Activated naive CD4-positive, alpha-beta T cell treated with Interleukin-2 at 50 U/mL for 16 hours (primary cell): ENCODE results near the gene FGGY.

Experiments used
- DNase-seq: peaks from one replicate; pipeline ENCODE4 v3.0.0-alpha.2; 2020

FGGY gene

DNA sequence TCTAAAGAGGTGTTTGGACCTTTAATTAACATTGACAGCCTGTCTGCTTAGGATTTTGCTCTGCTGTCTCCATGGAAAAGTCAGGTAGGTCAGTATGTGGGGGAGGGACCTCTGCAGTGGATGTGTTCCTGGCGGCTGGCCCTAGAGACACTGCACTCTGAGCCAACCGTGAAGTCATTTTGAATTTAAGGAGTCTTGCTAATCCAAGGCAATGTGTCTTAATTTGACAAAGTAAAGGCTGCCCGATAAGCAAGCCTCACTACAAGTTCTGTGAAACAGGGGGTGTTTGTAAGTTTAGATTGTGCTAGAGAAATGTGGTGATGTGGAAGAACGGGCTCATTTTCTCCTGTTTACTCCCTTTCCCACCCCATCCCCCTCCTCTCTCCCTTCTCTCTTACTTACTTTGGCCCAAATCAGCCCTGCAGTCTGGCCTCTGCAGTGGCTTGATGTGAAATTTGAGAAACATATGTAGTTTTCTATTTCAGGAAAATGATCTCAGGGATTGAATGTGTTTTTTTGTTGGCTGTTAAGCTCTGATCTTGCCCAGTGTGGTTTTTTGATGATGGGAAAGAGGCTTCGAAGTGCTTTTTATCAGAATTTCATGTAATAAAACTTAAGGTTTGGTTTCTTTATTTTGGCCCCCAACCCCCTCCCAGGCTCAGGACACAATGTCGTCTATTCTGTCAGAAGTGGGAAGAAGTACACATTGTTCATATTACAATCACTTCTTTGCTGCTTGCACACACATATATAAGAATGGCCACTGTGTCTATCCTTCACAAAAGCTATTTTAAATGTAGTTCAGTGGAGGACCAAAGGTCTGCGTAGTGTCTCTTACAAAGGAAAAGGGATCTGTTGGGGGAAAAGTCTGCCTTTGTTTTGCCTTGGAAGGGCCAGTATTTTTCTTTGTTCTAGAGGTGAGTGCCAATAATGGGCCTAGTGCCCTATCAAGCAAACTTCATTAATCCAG lies 96.6 kb downstream of the FGGY start:
- no peak for DNase-seq

DNA sequence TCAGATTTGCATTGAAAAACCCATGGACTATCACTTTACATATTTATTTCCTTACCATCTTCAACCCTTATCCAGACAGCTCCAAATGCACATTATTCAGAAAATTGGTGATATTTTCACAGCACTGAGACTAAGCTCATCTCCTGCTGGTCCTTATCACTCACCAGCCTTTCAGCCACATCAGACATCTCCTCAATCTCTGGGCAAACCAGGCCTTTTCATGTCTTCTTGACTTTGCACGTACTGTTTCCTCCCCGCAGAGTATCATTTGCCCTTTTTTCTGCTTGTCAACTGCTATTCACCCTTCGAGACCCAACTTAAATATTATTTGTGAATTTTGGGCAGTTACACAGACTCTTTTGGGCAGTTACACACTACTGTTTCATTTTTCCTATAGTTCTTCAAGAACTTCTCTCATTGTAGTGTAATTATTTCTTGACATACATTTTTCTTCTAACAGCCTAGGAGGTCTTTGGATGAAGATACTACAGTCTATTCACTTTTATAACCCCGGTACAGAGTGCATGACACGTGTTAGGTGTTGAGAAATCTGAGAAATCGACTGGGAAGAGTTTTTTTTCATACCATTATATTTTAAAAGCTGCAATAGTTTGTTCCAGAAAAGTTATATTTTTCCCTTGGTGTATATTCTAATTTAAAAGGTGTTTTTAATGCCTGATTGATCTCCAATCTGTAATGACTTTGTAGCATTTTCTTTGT lies 98.0 kb downstream of the FGGY start:
- DNase-seq: no peak

DNA sequence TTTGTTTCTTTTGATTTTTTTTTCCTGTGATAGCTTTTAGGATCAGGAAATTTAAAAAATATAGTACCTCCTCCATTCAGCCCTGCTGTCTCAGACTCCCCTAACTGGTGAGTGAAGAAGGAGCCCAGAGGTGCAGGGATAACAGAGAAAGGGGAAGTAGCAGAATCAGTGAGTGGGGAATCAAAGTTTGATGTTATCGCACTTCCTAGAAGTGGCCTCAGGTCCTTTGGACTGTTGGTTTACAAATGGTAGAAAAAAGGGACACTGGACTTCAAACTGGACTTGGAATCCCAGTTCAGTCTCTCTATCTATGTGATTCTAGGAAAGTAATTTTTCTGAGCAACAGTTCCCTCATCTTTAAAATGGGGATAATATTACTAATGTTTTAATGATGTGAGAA lies 99.5 kb downstream of the FGGY start:
- no peak for DNase-seq

DNA sequence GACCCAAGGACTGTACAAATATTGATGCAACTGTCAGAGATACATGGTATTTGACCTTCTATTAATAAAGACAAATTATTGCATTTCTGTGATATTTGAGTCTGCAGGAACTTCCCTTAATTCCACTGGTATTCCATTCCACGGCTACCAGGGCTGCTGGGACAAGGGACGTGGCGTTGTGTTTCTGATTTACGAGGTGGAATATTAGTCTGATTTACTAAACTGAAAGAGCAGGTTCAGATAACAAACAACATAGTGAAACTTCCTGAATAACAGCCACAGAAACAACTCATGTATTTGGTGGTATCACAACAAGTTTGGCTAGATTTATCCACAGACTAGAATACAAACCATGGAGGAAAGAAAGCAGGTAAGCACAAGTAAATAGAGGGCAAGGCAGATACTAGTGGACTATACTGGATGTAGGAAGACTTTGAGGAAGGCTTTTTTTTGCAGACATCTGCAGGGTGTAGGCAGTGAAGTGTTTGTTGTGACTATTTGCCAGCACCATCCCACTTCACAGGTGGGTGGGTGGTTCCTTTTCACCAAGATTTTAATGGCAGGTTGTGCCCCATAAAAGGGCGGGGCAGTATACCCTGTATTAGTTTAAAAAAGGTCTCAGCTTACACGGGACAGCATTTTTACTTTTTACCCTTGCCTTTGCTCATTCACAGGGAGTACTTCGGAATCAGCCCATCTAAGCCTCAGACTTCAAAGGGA lies 100.4 kb downstream of the FGGY start:
- no peak for DNase-seq

DNA sequence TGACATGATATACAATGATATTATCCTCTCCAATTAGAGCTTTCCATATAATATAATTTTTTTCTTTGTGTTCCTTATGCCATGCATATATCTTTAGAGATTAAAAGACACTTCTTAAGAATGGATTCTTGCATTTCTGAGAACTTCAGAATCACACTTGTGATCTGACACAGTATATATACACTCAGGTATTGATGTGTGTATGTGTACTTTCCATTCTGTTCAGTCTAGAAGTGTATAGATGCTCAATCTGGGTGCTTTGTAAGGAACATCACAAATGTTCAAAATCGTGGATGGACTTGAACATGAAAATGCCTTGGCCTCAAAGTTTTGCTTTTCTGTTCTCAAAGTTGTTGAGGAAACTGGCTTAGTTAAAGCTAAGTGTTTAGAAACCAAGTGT lies 102.7 kb downstream of the FGGY start:
- DNase-seq: no peak

DNA sequence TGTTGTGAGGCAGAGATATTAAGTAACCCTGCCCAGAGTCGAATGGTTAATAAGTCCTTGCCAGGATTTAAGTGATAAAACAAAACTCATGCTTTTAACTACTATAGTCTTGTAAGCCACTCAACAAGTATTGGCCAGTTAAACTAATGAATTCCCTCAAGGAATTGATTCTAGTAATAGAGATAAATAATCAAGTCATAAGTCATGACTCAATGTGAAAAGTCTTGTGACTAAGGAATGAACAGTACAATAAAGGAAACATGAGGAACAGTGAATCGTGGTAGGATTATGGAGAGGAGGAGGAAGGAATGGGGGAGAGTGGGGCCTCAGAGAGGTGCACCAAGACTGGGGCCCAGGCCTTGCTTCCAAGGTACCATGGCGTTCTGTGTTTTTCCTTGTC lies 104.7 kb downstream of the FGGY start:
- no peak for DNase-seq

DNA sequence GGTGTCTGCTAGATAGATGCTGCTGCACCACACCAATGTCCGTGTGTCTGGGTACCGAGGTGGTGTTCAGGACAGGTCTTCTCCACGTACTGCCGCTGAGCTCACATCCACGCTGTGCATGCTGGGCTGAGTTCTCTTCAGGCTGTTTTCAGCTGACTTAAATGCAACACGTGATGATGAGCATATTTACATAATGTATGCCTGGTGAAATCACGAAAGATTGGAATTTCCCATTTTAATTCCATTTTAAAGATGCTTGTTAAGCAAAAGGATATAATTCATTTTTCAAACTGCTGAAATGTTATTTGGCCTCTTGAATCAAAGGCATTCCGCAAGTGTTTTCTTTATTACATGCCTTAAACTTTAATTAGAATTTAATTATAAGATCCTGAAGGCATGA lies 107.9 kb downstream of the FGGY start:
- DNase-seq: no peak

DNA sequence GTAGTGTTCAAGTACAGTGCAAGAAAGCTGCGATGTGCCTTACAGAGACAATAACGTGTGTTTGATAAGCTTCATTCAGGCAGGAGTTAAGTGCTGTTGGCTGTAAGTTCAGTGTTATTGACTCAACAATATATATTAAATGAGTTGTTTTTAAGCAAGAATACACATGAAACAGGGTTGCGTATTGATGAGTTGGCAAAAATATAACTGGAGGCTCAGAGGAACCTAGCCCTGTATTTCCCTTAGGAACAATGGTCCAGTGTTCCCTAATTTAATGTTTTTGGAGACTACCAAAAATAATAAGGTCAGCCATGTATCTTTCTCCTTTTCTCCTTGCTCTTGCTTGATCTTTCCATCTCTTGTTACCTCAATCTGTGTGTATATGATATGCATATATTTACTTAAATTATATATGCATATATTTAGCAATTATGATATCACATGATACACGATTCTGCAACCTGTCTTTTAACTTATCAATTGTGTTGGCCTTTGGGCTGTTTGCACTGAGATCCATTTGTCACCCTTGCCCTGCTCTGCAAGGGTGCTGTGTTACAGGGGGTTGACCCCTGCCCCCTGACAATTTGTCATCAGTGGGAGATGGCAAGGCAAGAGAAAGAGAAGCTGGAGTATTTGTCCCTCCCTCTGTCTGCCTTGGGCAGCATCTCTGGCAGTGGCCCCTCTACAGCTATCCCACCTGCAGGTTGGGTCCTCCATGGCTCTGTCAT lies 109.7 kb downstream of the FGGY start:
- DNase-seq: no peak

DNA sequence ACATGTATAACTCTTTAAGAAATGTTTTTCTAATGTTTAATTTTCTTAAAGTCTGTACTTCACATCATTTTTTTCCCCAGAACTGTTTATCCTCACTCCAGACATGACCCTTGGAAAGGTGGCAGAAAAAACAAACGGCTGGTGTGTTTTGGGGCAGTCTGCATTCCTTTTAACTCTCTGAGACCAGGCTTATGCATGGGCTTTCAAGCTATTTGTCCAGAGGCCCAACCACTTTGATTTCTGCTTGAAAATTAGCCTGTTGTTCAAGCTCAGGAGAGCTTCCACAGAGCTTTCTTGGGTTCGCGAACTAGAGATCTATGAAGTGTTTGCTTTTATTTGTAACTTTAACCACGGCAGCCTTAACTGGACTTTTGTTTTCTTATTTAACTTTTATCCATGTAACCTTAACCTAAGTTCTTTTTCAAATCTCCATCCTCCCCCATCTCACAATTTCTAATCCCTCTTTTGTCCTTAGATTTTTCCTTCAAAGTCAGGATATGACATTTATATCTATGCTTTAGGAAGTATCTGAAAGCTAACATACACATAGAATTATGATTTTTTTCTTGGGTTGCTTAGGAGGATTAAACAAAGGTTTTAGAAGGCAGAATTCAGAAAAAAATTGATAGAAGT lies 111.8 kb downstream of the FGGY start:
- DNase-seq: no peak

DNA sequence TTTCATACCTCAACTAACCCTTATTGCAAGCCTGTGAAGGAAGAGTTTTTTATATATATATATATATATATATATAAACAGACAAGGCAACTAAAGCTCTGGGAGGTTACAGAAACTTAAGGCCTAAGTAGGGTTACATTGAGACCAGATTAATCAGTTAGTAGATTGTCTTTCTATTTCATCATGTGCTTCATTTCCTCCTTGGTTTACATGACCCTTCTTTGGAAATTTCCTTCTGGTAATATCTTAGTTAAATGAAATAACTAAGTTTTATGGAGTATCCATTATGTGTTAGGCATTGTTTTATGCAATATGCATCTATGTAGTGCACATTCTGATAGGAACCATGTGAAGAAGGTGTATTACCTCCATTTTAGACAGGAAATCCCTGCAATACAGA lies 112.7 kb downstream of the FGGY start:
- DNase-seq: no peak

DNA sequence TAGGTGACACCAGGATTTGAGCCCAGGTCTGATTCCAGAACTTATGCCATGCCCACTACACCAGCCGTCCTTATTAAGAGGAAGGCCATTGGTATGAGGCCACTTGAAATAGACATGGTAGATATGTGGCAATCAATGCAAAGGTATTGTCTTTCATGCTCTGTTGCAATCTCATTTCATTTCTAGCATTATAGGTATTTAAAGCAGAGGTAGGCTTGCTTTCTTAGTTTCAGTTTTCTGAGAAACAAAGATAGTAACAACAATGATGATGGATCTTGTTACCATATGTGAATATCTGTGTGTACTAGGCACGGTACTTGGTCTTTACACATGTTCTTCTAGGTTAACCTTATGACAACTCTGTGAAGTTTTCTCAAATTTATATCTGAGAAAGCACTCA lies 113.1 kb downstream of the FGGY start:
- no peak for DNase-seq

DNA sequence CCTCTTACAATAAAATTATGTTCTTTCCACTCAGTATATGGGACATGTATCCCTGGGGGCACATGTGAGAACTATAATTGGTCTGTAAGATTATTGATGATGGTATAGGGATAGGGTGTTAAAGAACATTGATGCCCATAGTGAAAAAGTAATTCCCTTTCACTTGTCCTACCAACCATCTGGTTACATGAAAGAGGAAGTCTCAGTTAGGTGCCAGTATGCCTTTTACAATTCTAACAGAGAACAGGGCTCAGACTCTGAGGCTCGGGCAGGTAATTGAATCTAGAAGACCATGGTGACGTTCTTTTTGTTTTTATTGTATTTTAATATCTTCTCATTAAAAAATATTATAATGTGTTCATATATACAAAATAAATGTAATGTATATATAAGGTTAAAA lies 113.6 kb downstream of the FGGY start:
- no peak for DNase-seq

DNA sequence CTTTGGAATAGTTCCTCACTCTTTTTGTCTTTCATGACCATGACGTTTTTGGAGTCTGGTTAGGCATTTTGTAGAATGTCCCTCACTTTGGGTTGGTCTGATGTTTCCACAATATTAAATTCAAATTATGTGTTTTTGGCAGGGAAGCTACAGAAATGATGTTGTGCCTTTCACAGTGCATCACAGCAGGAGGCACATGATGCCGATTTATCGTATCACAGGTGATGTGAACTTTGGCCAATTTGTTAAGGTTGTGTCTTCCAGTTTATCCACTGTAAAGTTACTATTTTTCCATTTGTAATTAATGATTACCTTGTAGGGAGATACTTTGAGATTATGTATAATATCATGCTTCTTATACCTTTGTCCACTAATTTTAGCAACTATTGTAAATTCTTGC lies 114.3 kb downstream of the FGGY start:
- DNase-seq: no peak

DNA sequence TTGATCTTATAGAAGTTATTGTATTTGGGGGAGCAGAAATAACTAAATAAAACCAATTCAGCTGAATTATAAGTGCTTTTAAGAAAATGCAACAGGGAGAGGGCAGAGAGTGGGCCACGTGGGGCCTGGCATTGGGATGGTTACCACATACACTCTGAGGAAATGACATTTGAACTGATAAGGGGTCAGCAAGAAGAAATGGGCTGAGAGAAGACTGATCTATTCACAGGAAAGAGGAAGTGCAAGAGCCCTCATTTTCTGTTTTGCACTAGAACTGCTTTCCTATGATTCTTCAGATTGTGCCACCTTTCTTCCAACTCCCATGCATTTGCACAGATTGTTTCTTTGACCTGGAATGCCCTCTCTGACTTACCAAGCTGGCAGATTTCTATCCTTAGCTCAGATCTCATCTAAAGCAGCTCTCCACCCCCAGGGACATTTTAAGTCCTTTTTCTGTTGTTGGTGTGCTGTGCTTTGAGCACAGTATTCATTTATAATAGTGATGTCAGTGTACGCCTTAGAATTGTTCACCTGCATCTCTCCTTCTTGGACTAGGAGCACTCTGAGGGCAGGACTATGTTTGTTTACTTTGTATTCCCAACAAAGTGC lies 115.9 kb downstream of the FGGY start:
- no peak for DNase-seq

DNA sequence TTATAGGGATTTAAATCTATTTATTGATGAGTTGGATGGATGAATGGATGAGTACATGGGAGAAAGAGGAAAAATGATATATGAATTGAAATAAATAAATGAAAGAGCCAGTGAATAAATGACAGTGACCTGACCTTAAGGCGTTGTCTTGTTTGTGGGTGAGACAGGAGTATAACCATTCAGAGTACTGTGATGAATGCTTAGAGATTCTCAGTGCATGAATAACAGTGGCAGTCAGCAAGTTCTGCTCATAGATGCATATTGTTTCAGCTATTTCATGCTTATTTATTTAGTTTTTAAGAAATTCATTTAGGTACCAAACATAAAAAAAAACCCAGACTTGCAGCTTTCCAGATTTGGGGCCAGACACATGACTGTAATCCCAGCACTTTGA lies 116.4 kb downstream of the FGGY start:
- no peak for DNase-seq

DNA sequence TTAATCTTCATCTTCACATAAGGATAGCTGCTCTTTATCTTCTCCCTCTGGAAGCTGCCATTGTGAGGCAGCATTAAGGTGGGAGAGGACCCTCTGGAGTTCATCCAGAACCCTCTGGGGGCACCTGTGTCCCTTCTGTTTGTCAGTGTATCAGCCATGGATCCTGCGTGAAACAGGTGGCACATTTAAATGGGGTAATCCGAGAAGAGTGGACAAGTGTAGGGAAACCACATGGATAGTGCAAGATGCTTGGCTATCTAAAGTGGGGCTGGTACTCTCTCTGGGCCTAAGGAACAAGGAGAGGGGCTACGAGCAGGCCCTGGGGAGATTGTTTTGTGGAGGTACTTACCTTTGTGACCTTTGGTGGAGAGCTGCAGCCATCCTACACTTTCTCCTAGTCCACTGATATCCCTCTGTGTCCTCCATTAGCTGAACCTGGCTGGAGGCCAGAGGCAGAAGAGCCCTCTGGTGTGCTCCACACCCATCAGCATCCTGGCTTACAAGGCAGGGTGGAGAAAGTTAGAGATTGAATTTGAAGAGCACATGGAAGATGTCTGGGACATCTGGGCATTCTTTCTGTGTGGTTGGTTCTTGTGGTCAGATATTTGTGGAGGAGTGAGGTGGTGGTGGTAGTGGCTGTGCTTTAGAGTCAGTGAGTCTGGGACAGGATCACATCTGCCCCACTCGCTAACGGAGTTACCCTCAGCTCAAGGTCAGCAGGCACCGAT lies 117.7 kb downstream of the FGGY start:
- DNase-seq: no peak

DNA sequence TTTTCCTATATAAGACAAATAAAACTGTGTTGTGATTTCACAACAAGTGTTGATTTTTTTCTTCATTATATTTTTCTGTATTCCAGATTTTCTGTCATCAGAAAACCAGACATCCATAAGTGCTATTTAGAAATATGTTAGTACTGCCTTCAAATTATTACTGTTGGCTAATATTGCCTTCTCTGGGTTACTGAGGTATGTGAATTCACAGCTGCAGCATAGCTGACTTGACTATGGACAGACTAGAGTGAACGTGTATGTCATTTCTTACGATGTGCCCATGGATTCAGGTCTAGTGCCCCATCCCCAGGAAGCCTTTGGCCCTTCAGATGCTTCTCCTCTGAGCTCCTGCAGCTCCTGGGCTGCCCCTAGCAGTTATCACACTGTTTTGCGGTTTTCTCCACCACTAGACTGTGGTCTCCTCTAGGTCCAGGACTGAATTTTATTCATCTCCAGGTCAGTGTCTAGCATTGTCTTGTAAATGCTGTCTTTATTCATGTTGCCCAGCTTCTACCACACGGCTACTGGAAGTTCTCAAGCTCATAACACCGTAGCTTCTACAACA lies 118.5 kb downstream of the FGGY start:
- DNase-seq: no peak

DNA sequence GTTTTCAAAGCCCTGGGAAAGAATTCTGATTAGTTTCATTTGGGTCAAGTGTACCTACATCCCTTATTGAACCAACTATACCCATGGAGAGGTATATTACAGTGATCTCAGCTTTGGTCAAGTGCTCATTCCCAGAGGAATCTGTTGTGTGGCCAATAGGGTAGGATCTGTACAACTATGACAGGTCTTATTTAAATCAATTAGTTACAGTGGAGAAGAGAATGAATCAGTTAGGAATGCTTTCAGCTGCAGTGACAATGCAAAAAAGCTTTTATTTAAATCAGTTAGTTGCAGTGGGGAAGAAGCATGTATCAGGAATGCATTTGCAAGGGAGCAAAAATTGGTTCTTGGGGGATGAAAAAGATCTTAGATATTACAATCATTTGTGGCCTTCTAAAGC lies 119.0 kb downstream of the FGGY start:
- no peak for DNase-seq

DNA sequence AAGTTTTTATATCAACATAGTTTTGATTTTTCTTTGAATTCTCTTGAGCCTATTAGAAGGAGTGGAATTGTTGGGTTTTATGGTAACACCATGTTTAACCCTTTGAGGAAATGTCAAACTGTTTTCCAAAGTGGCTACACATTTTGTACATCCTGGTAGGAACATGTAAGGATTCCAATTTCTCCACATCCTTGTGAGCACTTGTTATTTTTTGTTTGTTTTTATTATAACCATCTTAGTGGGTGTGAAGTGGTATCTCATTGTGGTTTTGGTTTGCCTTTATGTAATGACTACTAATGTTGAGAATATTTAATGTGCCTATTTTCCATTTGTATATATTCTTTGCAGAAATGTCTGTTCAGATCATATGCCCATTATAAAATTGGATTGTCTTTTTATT lies 120.5 kb downstream of the FGGY start:
- DNase-seq: no peak

DNA sequence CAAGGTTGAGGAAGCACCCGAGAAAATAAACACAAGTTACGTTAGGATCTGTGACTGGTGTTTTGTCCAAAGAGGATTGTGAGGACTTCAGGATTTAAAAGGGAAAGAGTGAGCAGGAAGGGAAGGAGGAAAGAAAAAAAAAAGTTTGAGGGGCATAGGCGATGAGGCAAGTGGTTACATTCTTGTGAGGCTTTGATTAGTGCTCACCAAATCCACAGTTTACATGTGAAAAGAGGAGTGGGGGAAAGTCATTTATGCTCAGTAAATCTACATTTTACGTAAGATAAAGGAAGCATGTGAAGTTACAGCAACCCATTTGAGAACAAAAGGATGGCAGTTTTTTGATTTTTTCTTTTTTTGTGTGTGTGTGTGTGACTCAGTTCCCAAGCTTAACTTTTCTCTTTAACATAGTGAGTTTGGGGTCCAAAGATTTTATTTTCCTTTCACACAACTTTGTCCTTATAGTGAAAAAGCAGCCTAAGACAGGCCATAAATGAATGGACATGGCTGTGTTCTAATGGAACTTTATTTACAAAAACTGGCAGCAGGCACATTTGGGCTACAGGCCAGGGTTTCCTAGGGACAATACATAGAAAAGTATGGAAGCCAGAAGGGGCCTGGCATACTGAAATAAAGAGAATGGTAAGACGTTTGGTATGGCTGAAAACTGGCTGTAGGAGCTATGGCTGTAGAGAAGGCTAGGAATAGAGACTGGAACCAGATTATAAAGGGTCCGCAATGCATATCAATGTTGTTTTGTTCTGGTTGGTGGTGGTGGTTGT lies 121.7 kb downstream of the FGGY start:
- no peak for DNase-seq
